GM12801 (cell line): ENCODE data around the gene SEMA3C.

ENCODE experiments used
- CTCF ChIP-seq: IDR thresholded peaks from one replicate; pipeline ENCODE4 v1.5.1; 2011; ENCODE audit warnings: control low read depth; ENCODE audit not compliant: insufficient read length; ENCODE audit errors: extremely low read depth

Gene SEMA3C

GRCh38 chr7:80719261-80719660 is 199.6 kb downstream of the SEMA3C start:
- no peak for TF ChIP-seq CTCF

- no peak for TF ChIP-seq CTCF
Observed at GRCh38 chr7:80711531-80711930, 207.3 kb downstream of the SEMA3C start.

- TF ChIP-seq CTCF: no peak
Observed at GRCh38 chr7:80708123-80708522, 210.7 kb downstream of the SEMA3C start.

- no peak for TF ChIP-seq CTCF
Observed at GRCh38 chr7:80707318-80707717, 211.5 kb downstream of the SEMA3C start.

- no peak for TF ChIP-seq CTCF
Observed at GRCh38 chr7:80705130-80705781, 213.6 kb downstream of the SEMA3C start.

- no peak for TF ChIP-seq CTCF
Observed at GRCh38 chr7:80703272-80703671, 215.6 kb downstream of the SEMA3C start.

- TF ChIP-seq CTCF: no peak
Observed at GRCh38 chr7:80699721-80700256, 219.1 kb downstream of the SEMA3C start.
